Fibroblast of the aortic adventitia (primary cell): ENCODE data around the gene AIG1. TPM values are rescaled to one million over a fixed set of nuclear protein-coding genes. Genes with fewer than 3 reads are reported as not detected.
"Not testable (repeated sequence)": the region's sequence is repeated elsewhere in the genome, so short reads cannot be mapped to it uniquely, and the experiment has no call there.

Source experiments
- DNase-seq: peaks from one replicate; pipeline ENCODE4 v3.0.0-alpha.2; 2010; ENCODE audit warnings: low read depth
- H3K4me3 ChIP-seq: 2 replicates; pipeline ENCODE4 v1.5.1; 2011; ENCODE audit warnings: low read depth, mild to moderate bottlenecking, control low read depth, low read length, moderate library complexity
- total RNA-seq: library from RNA; depleted of rRNA; stranded (reverse); fragments of >200 nt; gene quantifications from 2 replicates; pipeline ENCODE4 v1.2.3, GENCODE V29; 2012; ENCODE audit warnings: low replicate concordance
- TF ChIP-seq, protein P1 (sequence below): IDR thresholded peaks from 2 replicates; pipeline ENCODE4 v1.5.1; 2011; ENCODE audit warnings: mild to moderate bottlenecking, low read length, control low read depth, inconsistent platforms; ENCODE audit not compliant: insufficient read depth

AIG1 gene
- total RNA-seq, 1 donor = 28.0 TPM

- peak; percentile 46 for DNase-seq
Measured at GRCh38 chr6:143135325-143135724, 74.6 kb downstream of the AIG1 start.

DNA sequence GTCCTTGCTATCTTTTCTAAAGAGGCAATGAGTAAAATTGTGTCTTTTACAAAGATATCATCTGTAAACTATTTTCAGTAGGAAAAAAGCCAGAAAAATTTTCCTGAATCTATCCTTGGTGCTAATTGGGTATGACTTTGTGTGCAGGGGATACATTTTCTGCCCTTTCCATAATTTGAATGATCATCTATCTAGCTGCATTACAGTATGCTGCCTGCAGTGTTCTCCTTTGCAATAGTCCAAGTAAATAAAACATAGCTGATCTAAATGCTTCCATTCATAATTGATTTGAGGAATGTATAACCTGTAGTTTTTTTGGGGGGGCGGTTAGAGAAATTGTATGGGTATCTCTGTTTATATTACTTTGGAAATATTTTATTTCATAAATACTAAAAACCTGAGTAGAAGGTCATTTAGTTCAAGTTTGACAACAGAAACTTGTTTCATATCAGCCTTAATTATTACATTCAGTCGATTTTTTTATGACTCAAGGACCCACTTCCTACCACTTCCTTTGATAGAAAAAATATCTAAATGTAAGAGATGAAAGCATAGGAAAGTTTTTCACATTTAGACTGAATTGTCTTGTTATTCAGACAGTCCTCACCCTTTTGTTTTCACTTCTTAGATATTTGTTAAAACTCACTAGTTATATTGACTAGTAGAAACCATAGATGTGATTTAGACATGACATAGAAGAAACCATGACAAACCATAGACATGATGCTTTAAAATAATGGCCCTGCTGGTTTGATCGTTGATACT lies 75.3 kb downstream of the AIG1 start:
- DNase-seq = no peak
- no peak overlapping the region for H3K4me3 ChIP-seq
- TF ChIP-seq, protein P1, sequence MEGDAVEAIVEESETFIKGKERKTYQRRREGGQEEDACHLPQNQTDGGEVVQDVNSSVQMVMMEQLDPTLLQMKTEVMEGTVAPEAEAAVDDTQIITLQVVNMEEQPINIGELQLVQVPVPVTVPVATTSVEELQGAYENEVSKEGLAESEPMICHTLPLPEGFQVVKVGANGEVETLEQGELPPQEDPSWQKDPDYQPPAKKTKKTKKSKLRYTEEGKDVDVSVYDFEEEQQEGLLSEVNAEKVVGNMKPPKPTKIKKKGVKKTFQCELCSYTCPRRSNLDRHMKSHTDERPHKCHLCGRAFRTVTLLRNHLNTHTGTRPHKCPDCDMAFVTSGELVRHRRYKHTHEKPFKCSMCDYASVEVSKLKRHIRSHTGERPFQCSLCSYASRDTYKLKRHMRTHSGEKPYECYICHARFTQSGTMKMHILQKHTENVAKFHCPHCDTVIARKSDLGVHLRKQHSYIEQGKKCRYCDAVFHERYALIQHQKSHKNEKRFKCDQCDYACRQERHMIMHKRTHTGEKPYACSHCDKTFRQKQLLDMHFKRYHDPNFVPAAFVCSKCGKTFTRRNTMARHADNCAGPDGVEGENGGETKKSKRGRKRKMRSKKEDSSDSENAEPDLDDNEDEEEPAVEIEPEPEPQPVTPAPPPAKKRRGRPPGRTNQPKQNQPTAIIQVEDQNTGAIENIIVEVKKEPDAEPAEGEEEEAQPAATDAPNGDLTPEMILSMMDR = no peak

More at GRCh38 chr6:143135325-143135724, 74.6 kb downstream of the AIG1 start:
- no peak overlapping the region for H3K4me3 ChIP-seq
- TF ChIP-seq, protein P1 = no peak

- TF ChIP-seq, protein P1 = peak; percentile 5
- no peak for DNase-seq
- no peak overlapping the region for H3K4me3 ChIP-seq
Measured at GRCh38 chr6:143136647-143137046, 76.0 kb downstream of the AIG1 start.

DNA sequence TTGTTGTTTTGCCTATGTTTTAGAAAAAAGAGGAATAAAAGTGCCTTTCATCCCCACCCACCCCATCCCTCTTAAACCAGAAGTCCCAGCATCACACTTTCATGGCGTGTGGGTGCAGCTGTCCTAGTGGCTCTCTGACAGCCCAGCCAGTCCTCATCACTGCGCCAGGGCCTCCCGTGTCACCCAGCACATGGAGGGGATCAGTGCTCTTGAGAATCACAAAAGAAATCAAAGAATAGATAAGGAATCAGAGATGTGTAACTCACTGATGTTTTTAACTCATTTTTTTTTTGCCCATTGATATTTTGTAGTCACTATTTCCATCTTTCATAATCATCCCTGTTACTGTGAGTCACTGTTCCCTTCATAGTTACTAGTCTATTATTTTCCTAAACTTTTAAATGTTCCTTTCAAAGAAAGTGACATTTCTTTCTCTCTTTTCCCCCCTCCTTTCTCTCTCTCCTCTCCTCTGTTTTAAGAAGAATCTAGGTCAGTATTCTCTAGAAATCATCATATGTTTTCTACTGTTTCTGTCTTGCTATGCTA lies 78.6 kb downstream of the AIG1 start:
- TF ChIP-seq, protein P1 = no peak
- no peak overlapping the region for H3K4me3 ChIP-seq
- DNase-seq = no peak

DNA sequence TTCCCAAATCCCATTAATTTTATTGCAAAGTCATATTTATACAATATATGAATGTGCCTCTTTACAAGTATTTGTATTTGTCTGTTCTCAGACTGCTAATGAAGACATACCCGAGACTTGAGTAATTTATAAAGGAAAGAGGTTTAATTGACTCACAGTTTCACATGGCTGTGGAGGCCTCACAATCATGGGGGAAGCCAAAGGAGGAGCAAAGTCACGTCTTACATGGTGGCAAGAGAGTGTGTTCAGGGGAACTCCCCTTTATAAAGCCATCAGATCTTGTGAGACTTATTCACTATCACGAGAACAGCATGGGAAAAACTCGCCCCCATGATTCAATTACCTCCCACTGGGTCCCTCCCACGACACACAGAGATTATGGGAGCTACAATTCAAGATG lies 79.2 kb downstream of the AIG1 start:
- DNase-seq, H3K4me3 ChIP-seq: not testable (repeated sequence)

DNA sequence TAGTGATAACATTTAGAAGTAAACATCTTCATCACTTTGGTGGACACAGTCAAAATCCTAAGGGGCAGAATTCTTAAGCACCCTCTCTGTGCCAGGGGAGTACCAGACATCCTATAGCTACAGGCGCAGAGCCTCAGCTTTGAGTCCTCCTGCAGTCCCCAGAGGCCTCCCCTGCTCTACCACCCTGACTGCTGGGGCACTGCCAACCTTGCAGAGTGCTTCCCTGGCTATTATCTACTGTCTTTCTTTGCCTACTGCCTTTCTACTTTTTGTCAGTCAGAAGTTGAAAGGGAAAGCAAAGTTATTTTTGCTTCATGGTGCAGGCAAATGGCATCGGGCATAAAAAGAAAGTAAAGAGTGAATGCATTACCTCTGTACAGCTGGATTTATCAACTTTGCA lies 80.1 kb downstream of the AIG1 start:
- DNase-seq = no peak
- H3K4me3 ChIP-seq = no peak overlapping the region
- TF ChIP-seq, protein P1 = no peak

GRCh38 chr6:143141442-143141841 lies 80.8 kb downstream of the AIG1 start:
- H3K4me3 ChIP-seq = no peak overlapping the region
- TF ChIP-seq, protein P1 = no peak
- no peak for DNase-seq
